Esophagus muscularis mucosa (tissue), 3 donors: ENCODE data around the gene ASF1B.

Source experiments
- POLR2A ChIP-seq: fragments of 450-650 bp; IDR thresholded peaks from one replicate; pipeline ENCODE4 v1.6.1; 2017; ENCODE audit warnings: antibody characterized with exemption, moderate library complexity, mild to moderate bottlenecking, low read depth
- POLR2AphosphoS5 ChIP-seq, 2 donors: sonication (generic); formaldehyde crosslinking; IDR thresholded peaks; one replicate each; pipeline ENCODE4 v1.6.1; 2017; ENCODE audit warnings: antibody characterized with exemption in 2 of 2
- TF ChIP-seq, protein P1 (sequence below), 3 experiments: fragments of 200-600 bp in 2 of 3; fragments of 450-650 bp in 1 of 3; sonication (generic) in 2 of 3; IDR thresholded peaks; one replicate each; pipeline ENCODE4 v1.5.1; 2017 to 2019; ENCODE audit warnings: antibody characterized with exemption in 3 of 3, mild to moderate bottlenecking in 2 of 3, moderate library complexity in 1 of 3

DNA sequence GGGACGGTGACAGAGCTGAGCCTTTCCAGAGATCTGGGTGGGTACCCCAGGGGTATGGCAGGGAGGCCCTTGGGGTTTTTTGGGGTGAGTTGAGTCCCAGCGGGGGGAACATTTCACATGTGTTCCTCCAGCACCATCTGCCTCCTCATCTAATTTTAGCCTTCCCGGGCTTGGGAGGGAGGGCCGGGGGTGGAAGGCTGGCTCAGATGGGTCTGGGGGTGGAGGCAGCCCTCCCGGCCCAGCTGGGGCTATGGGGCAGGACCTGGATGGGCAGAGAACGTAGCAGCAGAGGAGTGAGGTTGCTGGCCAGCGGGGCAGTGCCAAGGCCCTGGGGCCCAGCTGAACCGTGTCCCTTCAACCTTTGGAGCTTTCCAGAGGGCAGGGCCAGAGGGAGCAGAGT lies 46.1 kb upstream of the ASF1B start:
- TF ChIP-seq, protein P1, sequence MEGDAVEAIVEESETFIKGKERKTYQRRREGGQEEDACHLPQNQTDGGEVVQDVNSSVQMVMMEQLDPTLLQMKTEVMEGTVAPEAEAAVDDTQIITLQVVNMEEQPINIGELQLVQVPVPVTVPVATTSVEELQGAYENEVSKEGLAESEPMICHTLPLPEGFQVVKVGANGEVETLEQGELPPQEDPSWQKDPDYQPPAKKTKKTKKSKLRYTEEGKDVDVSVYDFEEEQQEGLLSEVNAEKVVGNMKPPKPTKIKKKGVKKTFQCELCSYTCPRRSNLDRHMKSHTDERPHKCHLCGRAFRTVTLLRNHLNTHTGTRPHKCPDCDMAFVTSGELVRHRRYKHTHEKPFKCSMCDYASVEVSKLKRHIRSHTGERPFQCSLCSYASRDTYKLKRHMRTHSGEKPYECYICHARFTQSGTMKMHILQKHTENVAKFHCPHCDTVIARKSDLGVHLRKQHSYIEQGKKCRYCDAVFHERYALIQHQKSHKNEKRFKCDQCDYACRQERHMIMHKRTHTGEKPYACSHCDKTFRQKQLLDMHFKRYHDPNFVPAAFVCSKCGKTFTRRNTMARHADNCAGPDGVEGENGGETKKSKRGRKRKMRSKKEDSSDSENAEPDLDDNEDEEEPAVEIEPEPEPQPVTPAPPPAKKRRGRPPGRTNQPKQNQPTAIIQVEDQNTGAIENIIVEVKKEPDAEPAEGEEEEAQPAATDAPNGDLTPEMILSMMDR (IDR thresholded peaks at IDR 0.05): no peak
- no peak for TF ChIP-seq POLR2AphosphoS5 (IDR thresholded peaks at IDR 0.05)
- TF ChIP-seq POLR2A: no peak
